GM15510 (cell line): ENCODE results near the gene SPSB2.

Experiments
- POLR2A ChIP-seq: IDR thresholded peaks from 3 replicates; pipeline ENCODE4 v1.6.1; 2011; ENCODE audit warnings: borderline replicate concordance; ENCODE audit not compliant: insufficient read length; ENCODE audit errors: extremely low read depth

Gene SPSB2

GRCh38 chr12:6842075-6842474 is 31.0 kb downstream of the SPSB2 start:
- no peak for TF ChIP-seq POLR2A

GRCh38 chr12:6840761-6841515 is 32.2 kb downstream of the SPSB2 start, which contains the start of gene GNB3:
Gene GNB3 (plus strand): TSS chr12:6840925. CDS start chr12:6841288, 363 bp downstream.
- TF ChIP-seq POLR2A, result no peak

GRCh38 chr12:6840330-6840729 is 32.8 kb downstream of the SPSB2 start:
- TF ChIP-seq POLR2A, result no peak

GRCh38 chr12:6839482-6840201 is 33.5 kb downstream of the SPSB2 start:
- no peak for TF ChIP-seq POLR2A

GRCh38 chr12:6838854-6839253 is 34.2 kb downstream of the SPSB2 start:
- TF ChIP-seq POLR2A, result no peak

GRCh38 chr12:6837370-6838060 is 35.6 kb downstream of the SPSB2 start:
- TF ChIP-seq POLR2A, result no peak

DNA sequence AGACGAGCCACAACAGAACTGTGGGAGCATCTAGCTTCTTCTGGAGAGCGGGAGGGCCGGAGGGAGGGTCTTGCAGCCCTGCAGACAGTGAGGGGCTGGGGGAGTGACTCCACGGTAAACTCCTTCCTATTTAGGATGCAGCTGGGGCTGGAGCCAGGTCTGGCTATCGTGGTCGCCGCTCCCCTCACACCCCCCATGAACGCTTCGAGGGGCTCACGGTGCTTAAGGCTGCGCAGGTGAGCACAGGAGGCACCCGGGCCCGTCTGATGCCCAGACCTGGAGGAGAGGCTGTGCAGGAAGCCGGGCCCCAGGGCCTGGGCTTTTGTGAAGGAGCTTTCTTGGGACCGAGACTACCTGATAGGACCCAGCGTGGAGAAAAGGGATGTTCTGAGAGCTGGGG is 36.3 kb downstream of the SPSB2 start:
- no peak for TF ChIP-seq POLR2A

DNA sequence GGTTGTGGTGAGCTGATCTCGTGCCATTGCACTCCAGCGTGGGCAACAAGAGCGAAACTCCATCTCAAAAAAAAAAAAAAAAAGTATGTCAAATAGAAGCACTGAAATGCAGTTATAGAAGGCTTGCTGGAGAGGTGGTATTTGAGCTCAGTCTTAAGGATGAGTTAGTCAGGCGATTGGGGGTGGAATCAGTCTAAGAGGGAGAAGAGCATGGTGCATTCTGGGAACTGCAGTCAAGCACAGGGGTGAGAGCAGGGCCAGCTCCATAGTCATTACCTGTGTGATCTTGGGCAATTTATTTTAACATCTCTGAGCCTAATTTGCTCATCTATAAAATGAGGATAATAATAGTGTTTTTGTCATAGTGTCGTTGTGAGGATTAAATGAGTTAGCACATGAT is 38.2 kb downstream of the SPSB2 start:
- TF ChIP-seq POLR2A, result no peak

- TF ChIP-seq POLR2A, result no peak
Measured at GRCh38 chr12:6834254-6834653, 38.8 kb downstream of the SPSB2 start.

GRCh38 chr12:6833189-6833890 is 39.8 kb downstream of the SPSB2 start:
- TF ChIP-seq POLR2A, result no peak

DNA sequence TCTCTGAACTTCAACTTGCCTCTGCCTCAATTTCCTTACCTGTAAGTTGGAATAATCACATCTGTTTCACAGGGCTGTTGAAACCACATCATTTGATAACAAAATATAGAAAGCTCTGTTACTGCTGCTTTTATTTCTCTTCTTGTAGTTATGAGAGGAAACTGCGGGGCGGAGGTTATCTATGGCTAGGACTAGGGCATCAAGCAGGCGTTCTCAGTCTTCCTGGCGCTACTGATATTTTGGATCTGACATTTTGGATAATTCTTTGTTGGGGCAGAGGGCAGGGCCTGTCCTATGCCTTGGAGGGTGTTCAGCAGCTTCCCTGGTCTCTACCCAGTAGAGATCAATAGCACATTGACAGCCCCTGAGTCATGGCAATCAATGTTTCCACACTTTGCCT is 41.0 kb downstream of the SPSB2 start:
- no peak for TF ChIP-seq POLR2A

GRCh38 chr12:6831450-6831995 is 41.6 kb downstream of the SPSB2 start:
- no peak for TF ChIP-seq POLR2A

GRCh38 chr12:6830999-6831398 is 42.1 kb downstream of the SPSB2 start:
- TF ChIP-seq POLR2A, result no peak

GRCh38 chr12:6830286-6830890 is 42.7 kb downstream of the SPSB2 start:
- no peak for TF ChIP-seq POLR2A
